Hematopoietic multipotent progenitor cell treated with erythropoietin and hydrocortisone succinate and interleukin-3 and kit ligand, for 8 days (in vitro differentiated cells): ENCODE results near the gene ELFN1.
"Not testable (repeated sequence)": the region's sequence is repeated elsewhere in the genome, so short reads cannot be mapped to it uniquely, and the experiment has no call there.

Experiments
- DNase-seq: peaks from one replicate; pipeline ENCODE4 v3.0.0-alpha.2; 2015

The ELFN1 gene

DNA sequence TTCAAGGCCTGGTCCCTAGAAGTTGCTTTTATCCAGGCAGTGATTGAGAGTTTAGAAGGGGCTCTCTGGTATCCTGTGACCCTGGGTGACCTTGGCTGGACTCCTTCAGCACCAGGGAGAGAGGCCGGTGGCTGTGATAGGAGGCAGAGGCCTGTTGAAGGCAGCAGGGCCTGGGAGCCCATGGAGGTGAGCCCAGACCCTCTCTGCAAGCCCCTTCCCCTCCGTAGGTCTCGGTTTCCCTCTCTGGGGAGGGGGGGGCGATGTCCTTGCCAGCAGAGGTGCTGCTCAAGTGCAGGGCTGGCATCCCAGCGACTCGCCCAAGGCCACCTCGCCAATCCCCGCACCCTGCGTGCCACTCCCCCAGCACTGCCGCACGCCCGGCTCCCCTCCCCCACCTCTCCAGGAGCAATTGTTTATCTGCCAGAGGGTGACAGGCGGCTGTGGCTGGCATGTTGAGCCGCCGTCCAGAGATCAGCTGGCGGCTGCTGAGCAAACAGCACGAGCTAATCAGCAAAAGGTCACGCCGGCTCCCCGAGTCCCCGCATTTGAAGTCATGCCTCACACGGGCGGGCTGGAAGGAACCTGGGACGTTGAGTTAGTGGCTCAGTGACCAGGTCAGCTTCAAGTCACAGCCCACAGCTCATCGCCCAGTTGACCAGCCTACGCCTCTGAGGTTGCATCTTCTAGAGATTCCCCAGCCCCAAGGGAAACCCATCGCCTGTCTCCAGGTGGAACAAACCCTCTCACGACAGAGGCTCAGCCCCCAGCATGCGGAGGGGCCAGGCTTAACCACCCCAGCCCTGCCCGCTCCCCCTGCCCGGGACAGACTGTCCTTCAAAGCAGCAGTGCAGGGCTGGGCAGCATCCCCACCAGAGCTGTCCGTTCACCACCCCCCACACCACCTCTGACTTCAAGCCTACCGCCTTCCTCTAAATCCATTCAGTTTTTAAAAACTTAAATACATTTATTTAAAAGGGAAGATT is 43.7 kb downstream of the ELFN1 start:
- no peak for DNase-seq

DNA sequence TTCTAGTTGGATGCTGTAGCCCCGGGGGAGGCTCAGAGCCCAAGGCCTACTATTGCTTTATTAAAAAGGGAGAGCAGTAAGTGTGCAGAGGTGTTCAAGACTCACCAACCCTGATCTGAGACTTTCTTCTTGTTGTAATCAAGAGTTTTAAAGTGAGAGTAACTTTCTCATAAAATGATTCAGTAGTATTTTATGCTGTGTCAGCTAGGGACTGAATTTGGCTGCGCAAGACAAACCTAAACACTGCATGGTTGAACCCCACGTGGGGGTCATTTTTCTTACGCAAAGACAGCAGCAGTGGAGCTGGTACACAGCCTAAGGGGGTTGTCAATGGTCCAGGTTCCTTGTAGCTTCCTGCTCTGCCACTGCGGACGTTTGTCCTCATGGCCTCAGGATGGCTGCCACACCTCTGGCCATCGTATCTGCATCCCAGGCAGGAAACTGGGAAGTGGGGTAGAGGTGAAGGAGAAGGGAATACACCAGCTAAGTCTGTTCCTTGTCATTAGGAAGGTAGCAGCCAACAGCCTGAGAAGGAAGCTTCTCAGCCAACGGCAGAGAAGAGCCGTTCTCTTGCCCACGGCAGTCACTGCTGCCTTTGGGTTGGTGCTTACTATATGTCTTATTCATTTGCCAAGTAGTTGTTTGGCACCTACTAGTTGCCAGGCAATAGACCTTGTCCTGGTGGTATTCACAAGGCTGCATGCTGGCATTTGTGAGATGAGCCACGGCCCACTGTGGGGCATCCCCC is 44.7 kb downstream of the ELFN1 start:
- no peak for DNase-seq

DNA sequence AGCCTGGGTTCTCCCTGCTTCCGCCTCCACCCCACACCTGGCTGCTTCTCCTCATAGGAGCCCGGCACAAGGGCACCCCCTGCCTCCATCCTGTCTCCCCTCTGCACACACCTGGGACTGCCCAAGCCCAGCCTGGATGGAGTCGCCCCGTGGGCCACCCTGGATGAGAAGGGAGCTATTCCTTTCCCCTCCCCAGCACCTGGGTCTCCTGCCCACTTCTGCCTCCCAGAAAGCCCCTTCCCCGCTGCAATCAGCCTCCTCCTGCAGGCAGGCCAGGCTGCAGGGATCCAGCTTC is 45.2 kb downstream of the ELFN1 start:
- no peak for DNase-seq

DNA sequence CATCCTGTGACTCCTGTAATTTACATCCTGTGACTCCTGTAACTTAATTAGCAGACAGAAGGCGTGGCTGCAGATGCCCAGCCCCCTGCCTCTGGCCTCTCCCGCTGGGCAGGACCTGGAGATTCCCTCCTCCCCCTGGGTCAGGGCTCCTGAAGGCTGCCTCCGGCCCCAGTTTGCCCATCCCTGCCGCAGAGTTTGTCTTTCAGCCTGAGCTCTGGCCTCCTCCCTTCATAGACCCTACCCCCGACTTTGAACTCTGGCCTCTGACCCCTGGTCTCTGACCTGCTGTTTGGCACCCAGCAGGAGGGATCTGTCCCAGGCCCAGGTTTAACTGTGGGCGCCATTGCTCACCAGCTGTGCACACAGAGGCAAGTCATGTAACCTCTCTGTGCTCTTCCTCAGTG is 45.6 kb downstream of the ELFN1 start:
- DNase-seq, result no peak

DNA sequence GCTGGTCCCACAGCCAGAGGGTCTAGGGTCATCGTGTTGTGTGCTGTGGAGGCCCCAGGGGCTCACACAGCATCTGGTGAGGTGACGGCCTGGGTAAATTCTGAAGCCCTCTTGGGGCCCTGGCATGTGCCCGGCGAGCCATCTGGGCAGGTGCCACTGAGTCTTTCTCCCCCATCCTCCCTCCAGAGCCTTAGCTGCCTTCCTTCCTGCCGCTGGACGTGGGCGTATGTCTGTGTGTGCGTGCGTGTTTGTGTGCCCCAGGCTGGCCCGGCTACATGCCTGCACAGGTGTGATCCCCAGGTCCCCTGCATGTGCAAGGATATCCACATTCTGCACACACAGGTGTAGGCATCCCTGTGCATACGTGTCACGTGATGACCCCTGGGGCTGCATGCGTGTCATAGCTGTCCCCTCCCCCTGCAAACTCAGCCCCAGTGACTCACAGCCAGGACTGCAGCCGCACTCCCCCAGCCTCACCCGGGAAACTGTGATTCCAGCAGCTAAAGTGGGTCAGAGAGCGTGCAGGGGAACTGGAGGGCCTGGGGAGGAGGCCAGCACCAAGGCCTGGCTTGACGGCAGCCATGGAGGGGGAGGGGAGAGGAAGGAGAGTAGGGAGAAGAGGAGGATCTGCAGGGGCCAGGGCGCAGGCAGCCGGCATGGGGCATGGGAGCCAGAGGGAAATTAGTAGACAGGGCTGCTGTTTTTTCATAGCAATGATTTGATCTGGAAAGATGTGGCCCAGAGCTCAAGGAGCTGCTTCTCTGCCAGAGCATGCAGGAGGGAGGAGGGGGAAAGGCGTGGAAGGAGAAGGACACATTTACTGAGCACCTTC is 46.4 kb downstream of the ELFN1 start:
- DNase-seq, result no peak

DNA sequence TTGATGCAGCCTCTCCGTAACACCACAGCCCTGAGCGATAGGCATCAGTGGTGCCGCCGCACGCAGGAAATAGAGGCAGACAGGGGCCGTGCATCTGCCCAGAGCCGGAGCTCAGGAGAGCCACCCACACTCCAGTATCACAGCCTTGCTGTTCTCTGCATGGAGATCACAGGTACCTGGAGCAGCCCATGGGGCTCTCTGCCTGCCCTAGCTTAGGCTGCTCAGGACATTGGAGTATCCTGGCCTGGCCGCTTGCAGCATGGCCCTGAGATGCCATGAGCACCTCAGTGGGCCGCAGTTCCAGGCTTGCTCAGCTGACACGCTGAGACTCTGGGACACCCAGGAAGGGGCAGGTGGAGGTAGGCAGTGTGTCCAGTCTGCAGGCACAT is 47.0 kb downstream of the ELFN1 start:
- no peak for DNase-seq

DNA sequence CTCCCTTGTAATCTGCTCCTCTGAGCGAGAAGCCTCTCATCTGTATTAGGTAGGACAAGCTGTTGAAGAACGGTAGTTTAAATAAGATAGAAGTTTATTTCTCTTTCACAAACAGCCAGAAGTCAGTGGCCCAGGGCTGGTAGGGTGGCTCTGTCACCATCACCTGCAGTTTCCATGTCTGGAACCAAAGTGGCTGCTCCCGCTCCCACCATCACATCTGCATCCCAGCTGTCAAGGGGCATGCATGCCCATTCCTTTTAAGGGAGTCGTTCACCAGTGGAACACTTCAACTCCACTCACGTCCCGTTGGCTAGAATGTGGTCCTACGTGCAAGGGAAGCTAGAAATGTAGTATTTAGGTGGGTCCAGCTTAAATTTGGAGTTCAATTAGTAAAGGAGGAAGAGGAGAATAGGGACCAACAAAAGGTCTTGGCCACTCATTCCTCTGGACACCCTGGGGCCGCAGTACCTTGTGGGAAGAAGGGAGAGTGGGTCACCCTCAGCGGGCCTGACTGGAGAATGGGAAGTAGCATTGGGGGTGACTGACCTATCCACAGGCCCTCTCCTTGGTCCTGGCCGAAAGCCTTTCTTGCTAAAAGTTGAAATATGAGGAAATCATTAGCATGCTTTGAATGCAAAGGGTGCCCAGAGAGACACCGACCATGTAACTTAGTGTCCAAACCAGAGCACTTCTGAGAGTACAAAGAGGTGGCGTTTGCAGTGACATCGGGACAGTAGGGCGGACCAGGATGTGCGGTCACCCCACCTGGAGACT is 48.0 kb downstream of the ELFN1 start:
- DNase-seq, result no peak

DNA sequence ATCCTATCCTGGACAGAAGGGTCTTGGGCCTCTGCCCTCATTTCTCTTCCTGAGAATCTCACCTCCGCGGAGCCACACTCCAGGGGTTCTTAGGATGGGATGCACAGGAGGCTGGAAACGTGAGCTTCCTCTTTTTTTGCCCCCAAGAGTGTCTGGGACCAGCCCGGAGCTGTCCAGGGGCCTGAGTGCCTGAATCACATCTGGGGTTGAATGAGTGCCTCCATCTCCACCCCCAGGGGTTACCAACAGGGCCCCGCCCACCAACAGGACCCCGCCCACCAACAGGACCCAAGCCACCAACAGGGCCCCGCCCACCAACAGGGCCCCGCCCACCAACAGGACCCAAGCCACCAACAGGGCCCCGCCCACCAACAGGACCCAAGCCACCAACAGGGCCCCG is 48.8 kb downstream of the ELFN1 start:
- DNase-seq, result not testable (repeated sequence)

DNA sequence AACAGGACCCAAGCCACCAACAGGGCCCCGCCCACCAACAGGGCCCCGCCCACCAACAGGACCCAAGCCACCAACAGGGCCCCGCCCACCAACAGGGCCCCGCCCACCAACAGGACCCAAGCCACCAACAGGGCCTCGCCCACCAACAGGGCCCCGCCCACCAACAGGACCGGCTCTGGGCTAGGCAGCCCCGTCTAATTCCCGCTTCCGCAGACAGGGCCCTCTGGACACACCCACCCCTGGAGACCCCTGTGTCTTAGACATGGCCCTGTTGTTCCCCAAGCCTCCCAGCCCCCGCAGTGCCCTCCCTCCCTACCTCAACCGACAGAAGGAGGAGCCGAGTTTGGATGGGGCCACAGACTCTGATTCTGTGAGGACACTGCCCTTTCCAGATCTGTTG is 49.2 kb downstream of the ELFN1 start:
- DNase-seq, result not testable (repeated sequence)

DNA sequence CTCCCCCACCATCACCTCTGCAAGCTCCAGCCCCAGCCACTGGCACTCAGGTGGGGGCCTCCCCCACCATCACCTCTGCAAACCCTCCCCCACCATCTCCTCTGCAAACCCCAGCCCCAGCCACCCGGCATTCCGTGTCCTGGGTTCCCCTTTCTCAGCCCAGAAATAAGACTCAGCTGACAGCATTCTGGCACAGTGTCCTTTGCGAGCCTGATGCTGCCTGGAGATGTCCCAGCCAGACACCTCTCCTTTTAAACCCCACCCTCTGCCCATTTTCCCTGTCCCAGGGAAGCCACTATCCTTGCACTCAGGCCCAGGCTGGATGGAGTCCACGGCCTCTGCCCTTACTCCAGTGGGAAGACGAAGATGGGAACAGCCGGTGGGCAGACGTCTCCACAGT is 49.8 kb downstream of the ELFN1 start:
- no peak for DNase-seq

DNA sequence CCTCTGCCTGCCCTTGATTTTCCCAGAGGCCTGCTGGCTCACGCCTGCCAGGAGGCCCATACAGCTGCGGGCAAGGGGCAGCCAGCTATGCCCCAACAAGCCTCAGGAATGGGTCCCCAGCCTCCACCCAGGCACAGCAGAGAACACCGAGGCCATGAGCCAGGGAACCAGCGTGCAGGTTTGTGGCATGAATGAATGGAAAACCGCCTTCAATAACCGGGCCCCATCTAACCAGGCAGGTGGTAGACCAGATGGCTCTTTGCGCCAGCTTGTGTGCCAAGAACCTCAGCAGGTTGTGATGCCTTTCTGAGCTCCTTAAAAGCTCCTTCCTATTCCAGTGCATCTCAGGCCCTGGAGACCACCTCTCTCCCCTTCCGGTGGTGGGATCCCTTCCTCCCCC is 50.2 kb downstream of the ELFN1 start:
- no peak for DNase-seq

DNA sequence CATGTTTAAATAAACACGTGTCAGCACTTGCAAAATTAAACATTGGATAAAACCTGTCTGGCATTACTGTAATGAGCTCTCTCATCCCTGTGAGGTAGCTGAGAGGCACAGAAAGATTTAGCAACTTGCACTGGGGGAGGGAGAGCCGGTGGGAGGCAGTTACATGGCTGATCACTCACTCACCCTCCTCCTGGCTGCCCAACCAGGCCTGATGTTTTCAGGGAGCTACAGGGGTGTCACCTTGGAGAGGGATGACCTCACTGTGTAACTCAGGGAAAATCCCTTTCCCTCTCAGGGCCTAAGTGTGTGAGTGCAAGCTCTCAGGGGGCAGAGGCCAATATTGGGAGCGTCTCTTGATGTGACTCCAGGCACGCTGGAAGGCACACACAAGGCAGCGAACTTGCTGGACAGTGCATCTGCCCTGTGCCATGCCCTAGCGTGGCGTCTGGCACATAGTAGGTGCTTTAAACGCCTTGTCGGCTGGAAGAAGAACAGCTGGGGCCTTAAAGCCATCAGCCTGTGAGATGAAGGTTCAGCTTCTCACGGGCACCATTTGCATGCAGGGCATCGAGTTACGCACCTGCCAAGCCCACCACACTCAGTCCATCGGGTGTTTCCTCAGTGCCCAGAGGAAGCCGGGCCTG is 51.1 kb downstream of the ELFN1 start:
- DNase-seq, result no peak

DNA sequence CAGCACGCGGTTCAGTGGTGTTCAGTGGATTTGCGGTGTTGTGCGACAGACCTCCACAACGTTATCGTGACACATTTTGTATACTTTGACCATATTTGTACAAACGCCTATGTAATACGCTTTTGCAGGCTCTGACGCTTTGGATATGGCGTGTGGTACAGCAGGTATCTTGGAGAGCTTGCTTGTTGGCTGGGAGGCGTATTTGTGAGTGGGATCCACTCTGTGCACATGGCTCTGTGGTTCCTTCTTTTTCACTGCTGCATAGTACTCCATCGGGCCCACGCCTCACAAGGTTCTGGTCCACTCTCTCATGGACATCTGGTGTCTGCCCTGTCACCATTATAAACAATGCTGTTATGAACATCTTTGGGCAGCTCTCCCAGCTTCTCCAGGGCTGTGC is 53.2 kb downstream of the ELFN1 start:
- no peak for DNase-seq

DNA sequence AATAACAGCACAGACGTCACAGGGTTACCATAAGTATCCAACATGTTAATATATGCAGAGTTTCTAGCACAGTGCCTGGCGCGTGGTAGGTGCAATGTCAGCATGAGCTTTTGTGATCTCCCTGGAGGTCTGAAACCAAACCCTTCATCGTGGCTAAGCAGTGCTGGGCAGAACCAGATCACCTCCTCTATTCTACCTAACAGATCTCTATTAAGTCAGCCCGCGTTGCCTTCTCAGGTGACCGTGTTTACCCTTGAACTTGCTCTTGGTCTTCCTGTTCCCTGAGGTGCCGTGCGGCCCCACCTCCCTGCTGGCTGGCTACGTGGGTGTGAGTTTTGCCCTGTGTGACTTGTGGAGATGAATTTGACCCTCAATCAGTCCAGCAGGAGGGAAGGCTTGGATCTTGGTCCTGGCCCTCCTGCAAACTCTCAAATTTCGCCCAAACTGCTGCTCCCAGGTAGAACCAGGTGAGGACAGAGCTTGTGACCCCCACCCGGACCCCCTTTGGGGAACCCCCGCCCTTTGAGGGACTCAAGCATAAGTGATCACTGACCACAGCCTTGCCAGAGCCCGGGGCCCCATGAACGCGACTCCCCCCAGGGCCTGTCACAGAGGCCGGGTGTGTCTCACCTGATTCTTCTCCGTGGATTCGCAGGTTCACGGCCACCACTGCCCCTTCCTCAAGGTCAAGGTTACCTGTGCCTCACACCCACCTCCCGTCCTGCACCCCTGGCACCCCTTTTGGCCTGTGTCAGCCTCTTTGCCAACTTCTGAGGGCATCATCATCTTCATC is 54.2 kb downstream of the ELFN1 start:
- no peak for DNase-seq

DNA sequence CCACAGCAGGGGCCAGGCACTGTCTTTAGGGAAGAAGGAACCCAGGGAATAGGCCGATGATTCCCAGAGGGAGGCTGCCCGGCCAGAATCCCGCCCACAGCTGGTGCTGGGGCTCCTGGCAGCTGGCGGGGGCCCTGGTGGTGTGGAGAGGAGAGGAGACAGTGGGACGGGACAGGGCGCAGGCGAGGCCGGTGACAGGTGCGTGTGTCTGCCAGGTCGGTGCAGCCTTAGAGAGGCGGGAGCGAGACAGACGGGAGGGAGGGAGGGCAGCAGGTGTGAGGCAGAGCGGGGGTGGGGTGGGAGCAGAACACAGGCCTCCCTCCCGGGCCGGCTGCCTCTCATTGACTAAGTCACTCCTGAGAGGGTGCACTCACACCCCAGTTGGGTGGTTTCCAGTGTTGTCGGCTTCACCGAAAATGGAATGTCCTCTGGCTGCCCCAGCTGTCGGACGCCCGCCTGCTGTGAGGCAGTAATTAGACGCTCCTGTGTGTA is 55.2 kb downstream of the ELFN1 start:
- no peak for DNase-seq

DNA sequence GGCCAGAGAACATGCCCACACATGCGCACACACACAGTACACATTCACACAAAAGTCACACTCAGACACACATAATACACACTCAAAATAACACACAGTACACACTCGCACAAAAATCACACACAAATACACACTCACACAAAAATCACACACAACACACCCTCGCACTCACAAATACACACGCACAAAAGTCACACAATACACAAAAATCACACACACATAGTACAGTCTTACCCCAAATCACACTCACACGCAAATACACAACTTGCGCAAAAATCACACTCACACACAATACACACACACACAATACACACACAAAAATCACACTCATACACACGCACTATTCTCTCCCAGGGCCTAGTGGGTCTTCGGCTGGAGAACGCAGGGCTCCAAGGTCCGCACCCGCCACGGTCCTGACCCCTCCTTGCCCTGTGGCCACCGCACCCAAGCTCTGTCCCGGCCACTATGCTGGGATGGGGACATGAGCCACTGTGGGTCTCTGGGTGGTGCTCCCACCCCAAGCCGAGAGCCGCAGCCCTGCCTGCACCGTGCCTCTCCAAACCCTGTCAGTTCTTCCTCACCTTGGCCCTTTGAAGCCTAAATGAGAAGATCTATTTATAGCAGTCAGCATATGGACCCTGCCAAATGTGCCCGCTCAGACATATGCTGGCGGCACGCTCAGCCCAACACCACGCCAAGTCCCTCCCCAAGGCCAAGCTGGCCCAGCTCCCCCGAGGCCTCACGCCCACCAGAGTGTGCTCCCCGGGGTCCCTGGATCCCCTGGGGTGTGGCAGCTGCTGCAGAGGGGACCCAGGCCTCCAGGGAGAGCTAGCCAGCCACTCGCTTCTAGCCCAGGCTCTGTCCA is 55.9 kb downstream of the ELFN1 start:
- no peak for DNase-seq

DNA sequence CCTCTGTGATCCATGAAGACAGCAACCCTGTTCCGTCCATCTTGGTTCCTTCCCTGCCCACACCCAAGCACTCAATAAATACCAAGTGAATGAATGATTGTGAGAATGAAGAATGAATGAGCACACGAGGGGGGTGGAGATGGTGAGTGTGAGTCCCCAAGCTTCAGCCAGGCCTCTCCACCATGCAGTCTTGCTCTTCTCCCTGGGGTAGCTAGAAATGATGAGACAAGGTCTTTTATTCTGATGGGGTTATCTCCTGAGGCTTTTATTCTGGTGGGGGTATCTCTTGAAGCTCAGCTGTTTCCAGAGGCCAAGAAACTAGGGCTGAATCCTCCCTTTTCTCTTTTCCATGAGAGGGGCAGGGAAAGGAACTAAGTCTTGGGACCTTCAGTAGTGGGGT is 57.0 kb downstream of the ELFN1 start:
- no peak for DNase-seq

DNA sequence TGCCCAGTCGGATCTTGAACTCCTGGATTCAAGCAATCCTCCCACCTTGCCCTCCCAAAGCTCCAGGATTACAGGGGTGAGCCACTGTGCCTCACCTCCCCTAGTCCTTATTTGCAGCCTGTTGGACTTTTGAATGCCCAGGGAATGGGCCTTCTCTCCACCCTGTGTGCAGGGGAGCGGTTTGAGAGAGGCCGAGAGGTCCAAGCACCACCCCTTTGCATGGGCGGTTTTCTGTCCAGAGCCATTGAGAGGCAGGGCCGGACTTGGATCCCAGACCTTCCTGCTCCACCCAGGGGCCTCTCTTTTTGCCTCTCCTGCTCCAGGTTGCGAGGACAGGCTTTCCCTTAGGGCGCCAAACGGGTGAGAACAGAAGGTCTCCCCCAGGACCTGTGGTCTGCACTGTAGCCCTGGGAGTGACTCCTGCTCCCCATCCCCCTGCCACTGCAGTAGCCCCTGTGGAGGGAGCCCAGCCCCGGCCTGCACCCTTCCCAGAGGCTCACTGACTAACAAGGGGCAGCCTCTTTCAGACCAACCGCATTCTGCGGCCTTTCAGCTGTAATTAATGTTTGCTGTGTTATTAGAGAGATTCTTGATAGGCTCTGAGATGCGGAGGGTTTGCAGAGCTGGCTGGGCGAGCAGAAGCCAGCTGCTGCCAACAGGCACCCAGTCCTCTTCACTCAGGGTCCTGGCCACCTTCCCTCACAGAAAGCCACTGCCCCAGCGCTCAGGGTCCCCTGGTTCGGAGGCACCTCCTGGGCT is 57.9 kb downstream of the ELFN1 start:
- DNase-seq, result no peak

DNA sequence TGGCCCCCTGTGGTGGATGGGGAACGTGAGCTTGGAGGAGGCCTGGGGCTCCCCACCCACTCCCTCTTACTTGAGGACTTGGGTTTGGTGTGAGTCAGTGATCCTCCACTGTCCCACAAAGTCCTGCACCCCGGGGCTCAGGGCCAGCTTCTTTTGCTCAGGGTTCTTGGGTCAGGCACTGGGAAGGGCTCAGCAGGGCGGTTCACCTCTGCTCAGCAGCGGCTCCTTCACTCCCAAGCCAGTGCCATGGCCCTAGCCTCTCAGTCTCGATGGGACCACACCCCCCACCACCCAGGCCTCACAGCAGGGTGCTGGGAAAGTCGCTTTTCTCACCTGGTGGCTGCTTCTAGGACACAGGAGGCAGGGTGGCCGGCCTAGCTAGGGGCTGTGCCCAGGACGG is 59.1 kb downstream of the ELFN1 start:
- no peak for DNase-seq
